ENCODE measurements around the gene CNTRL. TPM values are rescaled to one million over a fixed set of nuclear protein-coding genes. Genes with fewer than 3 reads are reported as not detected.

Gene CNTRL
- total and polyA plus RNA-seq, 4 donors = 1.6 to 8.7 (median 4.4) TPM

GRCh38 chr9:121184463-121184862 lies 109.7 kb downstream of the CNTRL start:
- DNase-seq (ENCODE audit: low spot score) = no peak
- Histone ChIP-seq H3K4me1 (ENCODE audit: control insufficient read depth in 4 of 4, insufficient read depth in 4 of 4, low read length in 3 of 4) (peaks cover 14 to 68% (median 62%) of the 10 kb centered on the region in 4 donors), H3K9ac (ENCODE audit: low read depth in 1 of 2, low read length in 2 of 2) (no peak overlapping the region), H3K9me3 (ENCODE audit: control insufficient read depth in 4 of 4, low read length in 3 of 4) (no peaks in the 10 kb centered on the region), H3K27ac (ENCODE audit: low read depth in 1 of 2, low read length in 2 of 2) (no peak overlapping the region), H3K4me3 (ENCODE audit: low read depth in 1 of 3, low read length in 3 of 3) (no peak overlapping the region), H3K36me3 (ENCODE audit: control insufficient read depth in 4 of 4, insufficient read depth in 3 of 4, low read depth in 1 of 4, low read length in 3 of 4) (peaks cover 0 to 15% (median 7%) of the 10 kb centered on the region in 4 donors), H3K27me3 (ENCODE audit: control insufficient read depth in 4 of 4, insufficient read depth in 4 of 4, low read length in 3 of 4) (no peaks in the 10 kb centered on the region)
- TF ChIP-seq YY1 (IDR thresholded peaks at IDR 0.05) = no peak
- TF ChIP-seq, protein P1, sequence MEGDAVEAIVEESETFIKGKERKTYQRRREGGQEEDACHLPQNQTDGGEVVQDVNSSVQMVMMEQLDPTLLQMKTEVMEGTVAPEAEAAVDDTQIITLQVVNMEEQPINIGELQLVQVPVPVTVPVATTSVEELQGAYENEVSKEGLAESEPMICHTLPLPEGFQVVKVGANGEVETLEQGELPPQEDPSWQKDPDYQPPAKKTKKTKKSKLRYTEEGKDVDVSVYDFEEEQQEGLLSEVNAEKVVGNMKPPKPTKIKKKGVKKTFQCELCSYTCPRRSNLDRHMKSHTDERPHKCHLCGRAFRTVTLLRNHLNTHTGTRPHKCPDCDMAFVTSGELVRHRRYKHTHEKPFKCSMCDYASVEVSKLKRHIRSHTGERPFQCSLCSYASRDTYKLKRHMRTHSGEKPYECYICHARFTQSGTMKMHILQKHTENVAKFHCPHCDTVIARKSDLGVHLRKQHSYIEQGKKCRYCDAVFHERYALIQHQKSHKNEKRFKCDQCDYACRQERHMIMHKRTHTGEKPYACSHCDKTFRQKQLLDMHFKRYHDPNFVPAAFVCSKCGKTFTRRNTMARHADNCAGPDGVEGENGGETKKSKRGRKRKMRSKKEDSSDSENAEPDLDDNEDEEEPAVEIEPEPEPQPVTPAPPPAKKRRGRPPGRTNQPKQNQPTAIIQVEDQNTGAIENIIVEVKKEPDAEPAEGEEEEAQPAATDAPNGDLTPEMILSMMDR (IDR thresholded peaks at IDR 0.05; ENCODE audit: low read depth, low read length, missing input control) = no peak
- TF ChIP-seq, protein P2, sequence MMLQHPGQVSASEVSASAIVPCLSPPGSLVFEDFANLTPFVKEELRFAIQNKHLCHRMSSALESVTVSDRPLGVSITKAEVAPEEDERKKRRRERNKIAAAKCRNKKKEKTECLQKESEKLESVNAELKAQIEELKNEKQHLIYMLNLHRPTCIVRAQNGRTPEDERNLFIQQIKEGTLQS (IDR thresholded peaks at IDR 0.05) = no peak
- no peak for TF ChIP-seq FOXA1 (IDR thresholded peaks at IDR 0.05)
- no peak for TF ChIP-seq HNF4G (IDR thresholded peaks at IDR 0.05)
- no peak for TF ChIP-seq SP1 (IDR thresholded peaks at IDR 0.05)
- no peak for TF ChIP-seq RXRA (IDR thresholded peaks at IDR 0.05)
- TF ChIP-seq REST (IDR thresholded peaks at IDR 0.05) = no peak
- no peak for TF ChIP-seq RAD21 (IDR thresholded peaks at IDR 0.05)
- TF ChIP-seq, protein P3, sequence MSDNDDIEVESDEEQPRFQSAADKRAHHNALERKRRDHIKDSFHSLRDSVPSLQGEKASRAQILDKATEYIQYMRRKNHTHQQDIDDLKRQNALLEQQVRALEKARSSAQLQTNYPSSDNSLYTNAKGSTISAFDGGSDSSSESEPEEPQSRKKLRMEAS (IDR thresholded peaks at IDR 0.05) = no peak

DNA sequence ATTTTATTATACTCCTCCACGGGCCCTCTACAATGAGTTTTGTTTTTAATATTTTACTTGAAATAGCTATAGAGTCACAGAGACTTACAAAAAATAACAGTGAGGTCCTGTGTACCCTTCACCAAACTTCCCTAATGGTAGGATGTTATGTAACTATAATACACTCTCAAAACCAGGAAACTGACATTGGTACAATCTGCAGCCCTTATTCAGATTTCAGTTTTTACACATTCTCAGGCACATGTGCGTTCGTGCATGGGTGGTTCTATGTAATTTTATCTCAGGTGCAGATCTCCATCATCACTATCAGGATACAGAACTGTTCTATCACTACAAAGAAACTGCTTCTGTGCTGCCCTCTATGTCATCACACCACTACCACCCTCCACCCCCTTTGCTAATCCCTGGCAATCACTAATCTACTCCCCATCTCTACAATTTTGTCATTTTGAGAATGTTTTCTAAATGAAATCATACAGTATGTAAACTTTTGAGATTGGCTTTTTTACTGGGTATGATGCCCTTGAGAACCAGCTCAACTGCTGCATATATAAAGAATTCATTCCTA lies 110.5 kb downstream of the CNTRL start:
- Histone ChIP-seq H3K27me3 (ENCODE audit: control insufficient read depth in 4 of 4, insufficient read depth in 4 of 4, low read length in 3 of 4) (no peaks in the 10 kb centered on the region), H3K36me3 (ENCODE audit: control insufficient read depth in 4 of 4, insufficient read depth in 3 of 4, low read depth in 1 of 4, low read length in 3 of 4) (peaks cover 0 to 15% (median 7%) of the 10 kb centered on the region in 4 donors), H3K4me3 (ENCODE audit: low read depth in 1 of 3, low read length in 3 of 3) (no peak overlapping the region), H3K27ac (ENCODE audit: low read depth in 1 of 2, low read length in 2 of 2) (no peak overlapping the region), H3K9ac (ENCODE audit: low read depth in 1 of 2, low read length in 2 of 2) (no peak overlapping the region), H3K4me1 (ENCODE audit: control insufficient read depth in 4 of 4, insufficient read depth in 4 of 4, low read length in 3 of 4) (peaks cover 11 to 60% (median 56%) of the 10 kb centered on the region in 4 donors), H3K9me3 (ENCODE audit: control insufficient read depth in 4 of 4, low read length in 3 of 4) (no peaks in the 10 kb centered on the region)
- DNase-seq (ENCODE audit: low spot score) = no peak
- 74% methylated on average over 3 of the region's 3 CpGs for WGBS
- TF ChIP-seq JUND (IDR thresholded peaks at IDR 0.05) (no peak), GABPA (IDR thresholded peaks at IDR 0.05 in 1 of 2, conservative IDR thresholded peaks at IDR 0.05 in 1 of 2) (no peak), NR2F2 (IDR thresholded peaks at IDR 0.05) (no peak), RXRA (IDR thresholded peaks at IDR 0.05) (no peak), HNF4G (IDR thresholded peaks at IDR 0.05) (no peak), TAF1 (conservative IDR thresholded peaks at IDR 0.05) (no peak), HNF4A (conservative IDR thresholded peaks at IDR 0.05) (no peak), SP1 (IDR thresholded peaks at IDR 0.05) (no peak), ZBTB33 (IDR thresholded peaks at IDR 0.05) (no peak), FOXA1 (IDR thresholded peaks at IDR 0.05) (no peak), YY1 (IDR thresholded peaks at IDR 0.05) (no peak), REST (IDR thresholded peaks at IDR 0.05) (no peak), RAD21 (IDR thresholded peaks at IDR 0.05) (no peak)
- TF ChIP-seq, protein P2 (IDR thresholded peaks at IDR 0.05) = no peak
- TF ChIP-seq, protein P1 (IDR thresholded peaks at IDR 0.05; ENCODE audit: low read depth, low read length, missing input control) = no peak

All from liver (tissue), 9 donors.